Breast epithelium (tissue), 4 donors: ENCODE results near the gene G6PC3. TPM values are rescaled to one million over a fixed set of nuclear protein-coding genes. Genes with fewer than 3 reads are reported as not detected.

Source experiments
- DNase-seq, 2 donors: peaks; one replicate each; pipeline ENCODE4 v3.0.0-alpha.2; 2019; ENCODE audit warnings: low spot score in 2 of 2
- H3K27ac ChIP-seq, 2 donors: fragments of 200-600 bp; sonication (generic) in 1 of 2; one replicate each; pipeline ENCODE4 v1.5.1; 2016 to 2019; ENCODE audit warnings: mild to moderate bottlenecking in 1 of 2
- H3K27me3 ChIP-seq, 2 donors: fragments of 200-600 bp; sonication (generic) in 1 of 2; one replicate each; pipeline versions ENCODE4 v1.5.1 to v1.6.0; 2017 to 2019; ENCODE audit warnings: control low read depth in 1 of 2, mild to moderate bottlenecking in 1 of 2
- H3K36me3 ChIP-seq: fragments of 200-600 bp; one replicate; pipeline ENCODE4 v1.5.1; 2019
- H3K4me1 ChIP-seq, 2 donors: fragments of 200-600 bp; sonication (generic); one replicate each; pipeline ENCODE4 v1.5.1; 2016 to 2019; ENCODE audit warnings: control low read depth in 1 of 2
- H3K4me3 ChIP-seq, 3 donors: fragments of 200-600 bp; sonication (generic); 1 replicate in 2 of 3; 2 replicates in 1 of 3; pipeline ENCODE4 v1.5.1; 2016 to 2019; ENCODE audit warnings: mild to moderate bottlenecking in 3 of 3, moderate library complexity in 2 of 3
- H3K9me3 ChIP-seq, 2 donors: fragments of 200-600 bp; sonication (generic) in 1 of 2; one replicate each; pipeline ENCODE4 v1.5.1; 2016 to 2019; ENCODE audit warnings: control low read depth in 1 of 2
- POLR2A ChIP-seq: fragments of 450-650 bp; IDR thresholded peaks from one replicate; pipeline ENCODE4 v1.6.1; 2016; ENCODE audit warnings: antibody characterized with exemption, mild to moderate bottlenecking, moderate library complexity
- POLR2AphosphoS5 ChIP-seq, 3 donors: sonication (generic); formaldehyde crosslinking; IDR thresholded peaks; one replicate each; pipeline ENCODE4 v1.6.1; 2017; ENCODE audit warnings: antibody characterized with exemption in 3 of 3
- intact Hi-C: fragments of 100-400 bp; cut with DNase I; formaldehyde crosslinking; loops from one replicate; pipeline ENCODE4 v1.15.1; 2023; ENCODE audit warnings: low total_unique reads
- total RNA-seq, 3 donors: library from RNA; depleted of rRNA; stranded (reverse); fragments of >200 nt; gene quantifications; one replicate each; pipeline ENCODE4 v1.1.0, GENCODE V29; 2016
- TF ChIP-seq, protein P1 (sequence below), 3 donors: fragments of 450-650 bp; IDR thresholded peaks; one replicate each; pipeline ENCODE4 v1.5.1; 2016 to 2017; ENCODE audit warnings: antibody characterized with exemption in 3 of 3, mild to moderate bottlenecking in 3 of 3, moderate library complexity in 3 of 3

G6PC3 gene
- total RNA-seq, 3 donors from 2014 or later = 34.7 to 39.8 (median 35.4) TPM

DNA sequence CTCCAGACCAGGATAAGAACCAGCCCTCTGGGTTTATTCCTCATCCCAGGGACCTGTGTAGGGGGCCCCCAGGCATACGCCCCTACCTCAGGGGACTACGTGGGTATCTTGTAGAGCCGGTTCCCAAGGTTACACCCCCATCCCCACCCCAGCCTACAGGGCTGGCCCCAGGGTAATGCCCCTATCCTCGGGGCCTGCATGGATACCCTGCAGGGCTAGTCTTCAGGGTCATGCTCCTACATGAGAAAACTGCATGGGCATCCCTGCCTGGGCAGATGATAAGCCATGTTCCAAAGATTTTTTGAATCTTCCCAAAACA, 38.7 kb downstream of the G6PC3 start:
- TF ChIP-seq POLR2A (no peak), POLR2AphosphoS5 (IDR thresholded peaks at IDR 0.05) (no peak)
- TF ChIP-seq, protein P1, sequence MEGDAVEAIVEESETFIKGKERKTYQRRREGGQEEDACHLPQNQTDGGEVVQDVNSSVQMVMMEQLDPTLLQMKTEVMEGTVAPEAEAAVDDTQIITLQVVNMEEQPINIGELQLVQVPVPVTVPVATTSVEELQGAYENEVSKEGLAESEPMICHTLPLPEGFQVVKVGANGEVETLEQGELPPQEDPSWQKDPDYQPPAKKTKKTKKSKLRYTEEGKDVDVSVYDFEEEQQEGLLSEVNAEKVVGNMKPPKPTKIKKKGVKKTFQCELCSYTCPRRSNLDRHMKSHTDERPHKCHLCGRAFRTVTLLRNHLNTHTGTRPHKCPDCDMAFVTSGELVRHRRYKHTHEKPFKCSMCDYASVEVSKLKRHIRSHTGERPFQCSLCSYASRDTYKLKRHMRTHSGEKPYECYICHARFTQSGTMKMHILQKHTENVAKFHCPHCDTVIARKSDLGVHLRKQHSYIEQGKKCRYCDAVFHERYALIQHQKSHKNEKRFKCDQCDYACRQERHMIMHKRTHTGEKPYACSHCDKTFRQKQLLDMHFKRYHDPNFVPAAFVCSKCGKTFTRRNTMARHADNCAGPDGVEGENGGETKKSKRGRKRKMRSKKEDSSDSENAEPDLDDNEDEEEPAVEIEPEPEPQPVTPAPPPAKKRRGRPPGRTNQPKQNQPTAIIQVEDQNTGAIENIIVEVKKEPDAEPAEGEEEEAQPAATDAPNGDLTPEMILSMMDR (IDR thresholded peaks at IDR 0.05) = no peak
- no peak for DNase-seq
- Histone ChIP-seq H3K27me3 (no peaks in the 10 kb centered on the region), H3K27ac (peak overlapping the region; percentile 82 to 89), H3K9me3 (no peaks in the 10 kb centered on the region), H3K4me3 (no peak overlapping the region), H3K36me3 (no peaks in the 10 kb centered on the region), H3K4me1 (peaks cover 24 to 57% of the 10 kb centered on the region in 2 donors)
- intact Hi-C loops = no loop called here

DNA sequence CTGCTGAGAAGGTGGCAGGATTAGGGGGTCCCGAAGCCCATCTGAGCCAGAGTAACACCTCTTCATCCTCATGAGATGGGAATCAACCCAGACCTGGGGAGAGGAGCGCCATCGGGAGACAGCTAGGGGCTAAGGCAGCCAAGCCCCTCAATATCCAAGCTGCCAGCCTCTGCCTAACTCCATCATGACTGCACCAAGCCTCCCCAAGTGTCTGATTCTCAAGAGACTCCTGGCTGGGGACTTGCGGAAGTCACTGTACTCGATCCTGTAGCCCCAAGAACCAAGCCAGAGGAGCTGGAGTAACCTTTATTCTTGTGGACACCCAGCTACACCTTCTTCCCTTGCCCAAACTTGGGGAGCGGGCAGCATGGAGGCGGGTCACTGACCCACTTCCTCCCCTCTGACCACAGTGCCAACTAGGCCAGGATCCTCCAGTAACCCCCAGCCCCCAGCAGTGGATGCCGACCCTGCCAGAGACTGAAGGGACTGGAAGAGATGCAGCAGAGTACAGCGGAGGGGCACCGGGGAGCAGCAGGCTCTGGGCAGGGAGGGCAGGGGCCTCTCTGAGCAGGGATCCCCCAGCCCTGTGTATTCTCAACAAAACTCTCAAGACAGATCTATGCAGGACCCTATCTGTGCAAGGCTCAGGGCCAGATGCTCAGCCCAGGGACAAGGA, 39.6 kb downstream of the G6PC3 start:
- H3K4me1 ChIP-seq = peaks cover 25 to 60% of the 10 kb centered on the region in 2 donors
- peak overlapping the region; percentile 20 to 59 (median 39) for H3K4me3 ChIP-seq
- no peaks in the 10 kb centered on the region for H3K36me3 ChIP-seq
- H3K27ac ChIP-seq = peak overlapping the region; percentile 82 to 89
- H3K27me3 ChIP-seq = no peaks in the 10 kb centered on the region
- intact Hi-C loops = no loop called here
- TF ChIP-seq, protein P1 (IDR thresholded peaks at IDR 0.05) = no peak
- TF ChIP-seq POLR2AphosphoS5 (IDR thresholded peaks at IDR 0.05) = no peak
- TF ChIP-seq POLR2A = no peak
- no peak for DNase-seq
- no peaks in the 10 kb centered on the region for H3K9me3 ChIP-seq

- intact Hi-C loops = no loop called here
- Histone ChIP-seq H3K27me3 (no peaks in the 10 kb centered on the region), H3K36me3 (no peaks in the 10 kb centered on the region), H3K9me3 (no peaks in the 10 kb centered on the region), H3K4me1 (peaks cover 25 to 68% of the 10 kb centered on the region in 2 donors), H3K4me3 (peak overlapping the region; percentile 20 to 59 (median 39)), H3K27ac (peak overlapping the region; percentile 82 to 89)
- DNase-seq = peak; percentile 94 to 98
- TF ChIP-seq POLR2AphosphoS5 (IDR thresholded peaks at IDR 0.05) (peak; percentile 54 to 67 (median 65)), POLR2A (peak; percentile 10)
- TF ChIP-seq, protein P1 (IDR thresholded peaks at IDR 0.05) = no peak
These were observed 40.5 kb downstream of the G6PC3 start for GRCh38 chr17:44110823-44111633.

GRCh38 chr17:44111777-44112176, 41.2 kb downstream of the G6PC3 start:
- TF ChIP-seq POLR2A (no peak), POLR2AphosphoS5 (IDR thresholded peaks at IDR 0.05) (no peak)
- TF ChIP-seq, protein P1 (IDR thresholded peaks at IDR 0.05) = no peak
- Histone ChIP-seq H3K27me3 (no peaks in the 10 kb centered on the region), H3K36me3 (no peaks in the 10 kb centered on the region), H3K4me3 (no peak overlapping the region), H3K9me3 (no peaks in the 10 kb centered on the region), H3K4me1 (peaks cover 25 to 68% of the 10 kb centered on the region in 2 donors), H3K27ac (peak overlapping the region; percentile 82 to 89)
- intact Hi-C loops = no loop called here
- DNase-seq = no peak
